NCI-H2171 treated with DMSO at 0.1 percent for 48 hours (cell line): ENCODE data around the gene MBD3L2B.
A peak's percentile ranks its signal among the peaks of the same experiment; 100 is the strongest.
"Not testable (repeated sequence)": the region's sequence is repeated elsewhere in the genome, so short reads cannot be mapped to it uniquely, and the experiment has no call there.

Experiments used
- DNase-seq: peaks from one replicate; lab custom pipeline; 2025; lab: John Stamatoyannopoulos, UW

Gene MBD3L2B

GRCh38 chr19:7021331-7021730, at the start of gene MBD3L2B:
TSS of gene MBD3L2B (minus strand) at chr19:7021431. CDS start at chr19:7021397, 34 bp downstream.
- not testable (repeated sequence) for DNase-seq

- DNase-seq = no peak
Observed at GRCh38 chr19:7069904-7070226, 48.6 kb upstream of the MBD3L2B start.

GRCh38 chr19:7069042-7069903, 48.0 kb upstream of the MBD3L2B start, which contains the start of gene ZNF557:
TSS of gene ZNF557 (plus strand) at chr19:7069703. CDS start at chr19:7075075, 5,372 bp downstream.
- DNase-seq = peak; percentile 92

- DNase-seq = no peak
Observed at GRCh38 chr19:7068599-7068998, 47.4 kb upstream of the MBD3L2B start.

- DNase-seq = no peak
Observed at GRCh38 chr19:7067716-7068115, 46.5 kb upstream of the MBD3L2B start.

GRCh38 chr19:7067122-7067521, 45.9 kb upstream of the MBD3L2B start:
- DNase-seq = not testable (repeated sequence)

GRCh38 chr19:7063764-7064418, 42.7 kb upstream of the MBD3L2B start:
- DNase-seq = no peak

GRCh38 chr19:7063339-7063738, 42.1 kb upstream of the MBD3L2B start:
- no peak for DNase-seq

- DNase-seq = not testable (repeated sequence)
Observed at GRCh38 chr19:7059977-7060376, 38.7 kb upstream of the MBD3L2B start.

- not testable (repeated sequence) for DNase-seq
Observed at GRCh38 chr19:7058576-7058975, 37.3 kb upstream of the MBD3L2B start, which contains the start of gene MBD3L3. TSS of gene MBD3L3 (minus strand) at chr19:7058676. CDS start at chr19:7058605, 71 bp downstream.

- not testable (repeated sequence) for DNase-seq
Observed at GRCh38 chr19:7056371-7056770, 35.1 kb upstream of the MBD3L2B start.

- not testable (repeated sequence) for DNase-seq
Observed at GRCh38 chr19:7055679-7056078, 34.4 kb upstream of the MBD3L2B start.

- not testable (repeated sequence) for DNase-seq
Observed at GRCh38 chr19:7054635-7055368, 33.6 kb upstream of the MBD3L2B start.

- not testable (repeated sequence) for DNase-seq
Observed at GRCh38 chr19:7052896-7053295, 31.7 kb upstream of the MBD3L2B start.

GRCh38 chr19:7051421-7051820, 30.2 kb upstream of the MBD3L2B start:
- not testable (repeated sequence) for DNase-seq

GRCh38 chr19:7049021-7049420, 27.8 kb upstream of the MBD3L2B start, which contains the start of gene MBD3L2:
TSS of gene MBD3L2 (plus strand) at chr19:7049321. CDS start at chr19:7049374, 53 bp downstream.
- not testable (repeated sequence) for DNase-seq

- not testable (repeated sequence) for DNase-seq
Observed at GRCh38 chr19:7041563-7041962, 20.3 kb upstream of the MBD3L2B start.

- not testable (repeated sequence) for DNase-seq
Observed at GRCh38 chr19:7040079-7040478, 18.8 kb upstream of the MBD3L2B start, which contains the start of gene MBD3L4. TSS of gene MBD3L4 (minus strand) at chr19:7040179. CDS start at chr19:7040144, 35 bp downstream.

- DNase-seq = not testable (repeated sequence)
Observed at GRCh38 chr19:7030278-7030677, 9.0 kb upstream of the MBD3L2B start, which contains the start of gene MBD3L5. TSS of gene MBD3L5 (plus strand) at chr19:7030578. CDS start at chr19:7030612, 34 bp downstream.

GRCh38 chr19:7028790-7029189, 7.6 kb upstream of the MBD3L2B start:
- not testable (repeated sequence) for DNase-seq

- no peak for DNase-seq
Observed at GRCh38 chr19:7018828-7019227, 2.4 kb downstream of the MBD3L2B start.

GRCh38 chr19:7013678-7014077, 7.6 kb downstream of the MBD3L2B start:
- no peak for DNase-seq
